A549 (cell line): ENCODE results near the gene OR4K14. TPM values are rescaled to one million over a fixed set of nuclear protein-coding genes. Genes with fewer than 3 reads are reported as not detected.

Experiments
- ATAC-seq, 2 experiments: fragments of 200-7000 bp in 1 of 2; fragments of >200 bp in 1 of 2; cut with Nextera tagmentation in 1 of 2; cut with Tn5 transposase in 1 of 2; 3 replicates each; pipeline versions ENCODE4 v1.8.0 to v1.9.1; 2018 to 2020; ENCODE audit warnings: mild to moderate bottlenecking in 1 of 2, moderate library complexity in 1 of 2
- CTCF ChIA-PET: fragments of 300-600 bp; sonication (Branson Sonifier 250); formaldehyde crosslinking; extraction: SDS; loops from one replicate; lab custom pipeline; 2021; ENCODE audit warnings: antibody characterized with exemption, inconsistent platforms; lab: Yijun Ruan, JAX
- POLR2A ChIA-PET: fragments of 350-600 bp; formaldehyde crosslinking; extraction: SDS; loops from one replicate; lab custom pipeline; 2021; ENCODE audit warnings: antibody characterized with exemption, inconsistent platforms; lab: Yijun Ruan, JAX
- DNase-seq, 2 experiments: peaks; one replicate each; pipeline versions ENCODE4 v3.0.0 to v3.0.0-alpha.2; 2011 to 2016; ENCODE audit warnings: low read depth in 1 of 2, low spot score in 1 of 2
- FAIRE-seq: peaks from 2 replicates; lab custom pipeline; 2011; peaks lifted over from hg19 to GRCh38; lab: Jason Lieb, UNC
- H3K27ac ChIP-seq, 2 experiments: fragments of >200 bp; sonication (Bioruptor Twin); formaldehyde crosslinking; 3 replicates each; pipeline ENCODE4 v1.5.1; 2016 to 2017
- H3K4me1 ChIP-seq: fragments of >200 bp; sonication (Bioruptor Twin); formaldehyde crosslinking; 3 replicates; pipeline ENCODE4 v1.6.1; 2016
- H3K4me2 ChIP-seq: fragments of >200 bp; sonication (Bioruptor Twin); formaldehyde crosslinking; 3 replicates; pipeline ENCODE4 v1.6.1; 2016
- H3K4me3 ChIP-seq: fragments of >200 bp; sonication (Bioruptor Twin); formaldehyde crosslinking; 3 replicates; pipeline ENCODE4 v1.5.1; 2016
- H3K9me3 ChIP-seq: fragments of >200 bp; sonication (Bioruptor Twin); formaldehyde crosslinking; 3 replicates; pipeline ENCODE4 v1.6.1; 2016
- CBX8 ChIP-seq: fragments of 200-600 bp; sonication (generic); IDR thresholded peaks from 2 replicates; pipeline ENCODE4 v1.6.1; 2016
- CHD2 ChIP-seq: fragments of 150-350 bp; IDR thresholded peaks from 2 replicates; pipeline ENCODE4 v1.6.1; 2014; ENCODE audit warnings: low read length; ENCODE audit not compliant: partially characterized antibody
- EP300 ChIP-seq, 2 experiments: fragments of >200 bp; sonication (Bioruptor Twin); formaldehyde crosslinking; IDR thresholded peaks; 2 replicates in 1 of 2; 3 replicates in 1 of 2; pipeline ENCODE4 v1.6.1; 2016 to 2017
- ESRRA ChIP-seq: fragments of 150-350 bp; IDR thresholded peaks from 2 replicates; pipeline ENCODE4 v1.6.1; 2014; ENCODE audit warnings: mild to moderate bottlenecking, low read length, borderline replicate concordance
- FOSL2 ChIP-seq, 2 experiments: fragments of 450-650 bp in 1 of 2; fragments of >200 bp in 1 of 2; sonication (Bioruptor Twin) in 1 of 2; formaldehyde crosslinking; IDR thresholded peaks; 2 replicates each; pipeline versions ENCODE4 v1.5.0 to v1.6.1; 2016 to 2020; ENCODE audit warnings: mild to moderate bottlenecking in 1 of 2, moderate library complexity in 1 of 2
- FOXS1 ChIP-seq: fragments of 250-450 bp; sonication (Bioruptor Pico); IDR thresholded peaks from 2 replicates; pipeline ENCODE4 v1.5.0; 2020; ENCODE audit warnings: mild to moderate bottlenecking, moderate library complexity
- GATA3 ChIP-seq: IDR thresholded peaks from 2 replicates; pipeline ENCODE4 v1.6.1; 2012; ENCODE audit warnings: borderline replicate concordance
- HEYL ChIP-seq: fragments of 250-450 bp; sonication (Bioruptor Pico); IDR thresholded peaks from 2 replicates; pipeline ENCODE4 v1.8.0; 2021; ENCODE audit warnings: mild to moderate bottlenecking, moderate library complexity
- HOXB13 ChIP-seq: fragments of 250-450 bp; sonication (Bioruptor Pico); IDR thresholded peaks from 2 replicates; pipeline ENCODE4 v1.5.0; 2020; ENCODE audit warnings: low read depth, mild to moderate bottlenecking, moderate library complexity
- HOXB5 ChIP-seq: fragments of 250-450 bp; sonication (Bioruptor Pico); IDR thresholded peaks from 2 replicates; pipeline ENCODE4 v1.5.0; 2020; ENCODE audit warnings: mild to moderate bottlenecking, moderate library complexity
- JUN ChIP-seq, 2 experiments: fragments of >200 bp; sonication (Bioruptor Twin); formaldehyde crosslinking; IDR thresholded peaks; 2 replicates in 1 of 2; 3 replicates in 1 of 2; pipeline ENCODE4 v1.6.1; 2016 to 2017
- KDM1A ChIP-seq: fragments of 200-600 bp; sonication (generic); IDR thresholded peaks from 2 replicates; pipeline ENCODE4 v1.6.1; 2016; ENCODE audit warnings: low read depth, mild to moderate bottlenecking
- KDM5A ChIP-seq: fragments of 200-600 bp; sonication (generic); IDR thresholded peaks from 2 replicates; pipeline ENCODE4 v1.6.1; 2016; ENCODE audit warnings: antibody characterized with exemption, mild to moderate bottlenecking
- MAFK ChIP-seq: fragments of 450-650 bp; IDR thresholded peaks from 2 replicates; pipeline ENCODE4 v1.6.1; 2014; ENCODE audit not compliant: partially characterized antibody
- MYC ChIP-seq: IDR thresholded peaks from 2 replicates; pipeline ENCODE4 v1.6.1; 2012; ENCODE audit warnings: mild to moderate bottlenecking, inconsistent platforms, low read length, improper control_type of control experiment, borderline replicate concordance
- NR3C1 ChIP-seq: fragments of >200 bp; sonication (Bioruptor Twin); formaldehyde crosslinking; IDR thresholded peaks from 3 replicates; pipeline ENCODE4 v1.6.1; 2017
- RARB ChIP-seq: fragments of 250-450 bp; sonication (Bioruptor Pico); IDR thresholded peaks from 2 replicates; pipeline ENCODE4 v1.8.0; 2021; ENCODE audit warnings: mild to moderate bottlenecking, moderate library complexity
- RNF2 ChIP-seq: fragments of 200-600 bp; sonication (generic); IDR thresholded peaks from 2 replicates; pipeline ENCODE4 v1.6.1; 2016; ENCODE audit warnings: low read depth, mild to moderate bottlenecking, antibody characterized with exemption, moderate library complexity, borderline replicate concordance
- SMC3 ChIP-seq: fragments of >200 bp; sonication (Bioruptor Twin); formaldehyde crosslinking; IDR thresholded peaks from 3 replicates; pipeline ENCODE4 v1.6.1; 2018; ENCODE audit warnings: inconsistent platforms
- ZFP36 ChIP-seq: fragments of 450-650 bp; IDR thresholded peaks from 2 replicates; pipeline ENCODE4 v1.6.1; 2014; ENCODE audit warnings: borderline replicate concordance; ENCODE audit not compliant: partially characterized antibody
- WGBS: methylation state at CpG from one replicate; pipeline ENCODE4 v1.1.6; 2017; ENCODE audit errors: missing lambda C conversion rate; 5-methylcytosine and 5-hydroxymethylcytosine counted together
- polyA plus RNA-seq, 4 experiments: library from polyadenylated mRNA; depleted of rRNA in 3 of 4; stranded (reverse); fragments of >200 nt; fragmentation: RNase III in 1 of 4; extraction: RNeasy Plus Mini Kit Qiagen cat#74134 plus additional on column Dnase treatment in 1 of 4; gene quantifications; 2 replicates in 3 of 4; 3 replicates in 1 of 4; pipeline ENCODE4 v1.2.3, GENCODE V29; 2011 to 2017
- TF ChIP-seq, protein P1 (sequence below): fragments of 250-450 bp; sonication (Bioruptor Pico); IDR thresholded peaks from 2 replicates; pipeline ENCODE4 v1.5.0; 2020; ENCODE audit warnings: low read depth, mild to moderate bottlenecking, moderate library complexity
- TF ChIP-seq, protein P2 (sequence below): fragments of 200-600 bp; sonication (generic); IDR thresholded peaks from 2 replicates; pipeline ENCODE4 v1.6.1; 2016; ENCODE audit warnings: antibody characterized with exemption, mild to moderate bottlenecking, moderate library complexity
- TF ChIP-seq, protein P3 (sequence below): IDR thresholded peaks from 2 replicates; pipeline ENCODE4 v1.6.1; 2012

Gene OR4K14
- polyA plus RNA-seq, 2 of the 4 experiments (the other 2 are of a cell fraction): not detected

DNA sequence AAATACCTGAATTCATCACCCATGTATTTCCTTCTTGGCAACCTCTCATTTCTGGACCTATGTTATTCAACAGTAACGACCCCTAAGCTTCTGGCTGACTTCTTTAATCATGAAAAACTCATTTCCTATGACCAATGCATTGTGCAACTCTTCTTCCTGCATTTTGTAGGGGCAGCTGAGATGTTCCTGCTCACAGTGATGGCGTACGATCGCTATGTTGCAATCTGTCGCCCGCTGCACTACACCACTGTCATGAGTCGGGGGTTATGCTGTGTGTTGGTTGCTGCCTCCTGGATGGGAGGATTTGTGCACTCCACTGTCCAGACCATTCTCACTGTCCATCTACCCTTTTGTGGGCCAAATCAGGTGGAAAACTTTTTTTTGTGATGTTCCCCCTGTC, 16.8 kb downstream of the OR4K14 start:
- DNase-seq: no peak
- Histone ChIP-seq H3K27ac (no peak overlapping the region), H3K4me3 (no peak overlapping the region), H3K9me3 (no peaks in the 10 kb centered on the region), H3K4me2 (no peak overlapping the region), H3K4me1 (no peaks in the 10 kb centered on the region)
- ChIA-PET POLR2A (no interaction called here), CTCF (no interaction called here)
- no peak for TF ChIP-seq JUN (IDR thresholded peaks at IDR 0.05)
- no peak for TF ChIP-seq KDM5A
- TF ChIP-seq HOXB5: no peak
- no peak for TF ChIP-seq GATA3
- TF ChIP-seq RNF2: no peak
- no peak for TF ChIP-seq EP300 (IDR thresholded peaks at IDR 0.05)
- TF ChIP-seq, protein P1, sequence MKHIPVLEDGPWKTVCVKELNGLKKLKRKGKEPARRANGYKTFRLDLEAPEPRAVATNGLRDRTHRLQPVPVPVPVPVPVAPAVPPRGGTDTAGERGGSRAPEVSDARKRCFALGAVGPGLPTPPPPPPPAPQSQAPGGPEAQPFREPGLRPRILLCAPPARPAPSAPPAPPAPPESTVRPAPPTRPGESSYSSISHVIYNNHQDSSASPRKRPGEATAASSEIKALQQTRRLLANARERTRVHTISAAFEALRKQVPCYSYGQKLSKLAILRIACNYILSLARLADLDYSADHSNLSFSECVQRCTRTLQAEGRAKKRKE (CRISPR knock-in tag): no peak
- no peak for TF ChIP-seq SMC3
- TF ChIP-seq, protein P2, sequence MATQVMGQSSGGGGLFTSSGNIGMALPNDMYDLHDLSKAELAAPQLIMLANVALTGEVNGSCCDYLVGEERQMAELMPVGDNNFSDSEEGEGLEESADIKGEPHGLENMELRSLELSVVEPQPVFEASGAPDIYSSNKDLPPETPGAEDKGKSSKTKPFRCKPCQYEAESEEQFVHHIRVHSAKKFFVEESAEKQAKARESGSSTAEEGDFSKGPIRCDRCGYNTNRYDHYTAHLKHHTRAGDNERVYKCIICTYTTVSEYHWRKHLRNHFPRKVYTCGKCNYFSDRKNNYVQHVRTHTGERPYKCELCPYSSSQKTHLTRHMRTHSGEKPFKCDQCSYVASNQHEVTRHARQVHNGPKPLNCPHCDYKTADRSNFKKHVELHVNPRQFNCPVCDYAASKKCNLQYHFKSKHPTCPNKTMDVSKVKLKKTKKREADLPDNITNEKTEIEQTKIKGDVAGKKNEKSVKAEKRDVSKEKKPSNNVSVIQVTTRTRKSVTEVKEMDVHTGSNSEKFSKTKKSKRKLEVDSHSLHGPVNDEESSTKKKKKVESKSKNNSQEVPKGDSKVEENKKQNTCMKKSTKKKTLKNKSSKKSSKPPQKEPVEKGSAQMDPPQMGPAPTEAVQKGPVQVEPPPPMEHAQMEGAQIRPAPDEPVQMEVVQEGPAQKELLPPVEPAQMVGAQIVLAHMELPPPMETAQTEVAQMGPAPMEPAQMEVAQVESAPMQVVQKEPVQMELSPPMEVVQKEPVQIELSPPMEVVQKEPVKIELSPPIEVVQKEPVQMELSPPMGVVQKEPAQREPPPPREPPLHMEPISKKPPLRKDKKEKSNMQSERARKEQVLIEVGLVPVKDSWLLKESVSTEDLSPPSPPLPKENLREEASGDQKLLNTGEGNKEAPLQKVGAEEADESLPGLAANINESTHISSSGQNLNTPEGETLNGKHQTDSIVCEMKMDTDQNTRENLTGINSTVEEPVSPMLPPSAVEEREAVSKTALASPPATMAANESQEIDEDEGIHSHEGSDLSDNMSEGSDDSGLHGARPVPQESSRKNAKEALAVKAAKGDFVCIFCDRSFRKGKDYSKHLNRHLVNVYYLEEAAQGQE: no peak
- TF ChIP-seq MYC: no peak
- TF ChIP-seq KDM1A: no peak
- no peak for TF ChIP-seq FOSL2 (IDR thresholded peaks at IDR 0.05)
- no peak for TF ChIP-seq FOSL2 (CRISPR knock-in tag; IDR thresholded peaks at IDR 0.05)
- no peak for TF ChIP-seq MAFK
- no peak for TF ChIP-seq FOXS1 (CRISPR knock-in tag)
- ATAC-seq: no peak
- 42% methylated on average over 7 of the region's 7 CpGs for WGBS
- FAIRE-seq: no peak

DNA sequence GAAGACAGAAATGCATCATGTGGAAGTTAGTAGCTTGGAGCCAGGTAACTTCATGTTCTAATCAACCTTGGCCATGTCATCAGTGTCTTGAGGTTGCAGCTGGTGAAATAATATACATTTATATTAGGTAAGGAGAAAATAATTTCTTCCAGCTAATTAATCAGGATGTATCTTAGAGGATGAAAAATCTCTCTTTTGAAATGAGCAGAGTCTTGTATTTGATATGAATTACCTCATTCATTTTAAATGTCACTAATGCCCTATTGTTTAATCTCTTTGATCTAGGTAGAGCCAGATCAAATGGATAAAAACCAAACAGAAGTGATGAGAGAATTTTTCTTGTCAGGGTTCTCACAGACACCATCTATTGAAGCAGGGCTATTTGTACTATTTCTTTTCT, 17.2 kb downstream of the OR4K14 start, which contains the start of gene OR4Q2:
OR4Q2 (plus strand) TSS at position 301 of the 400 bp plus-strand sequence.
- H3K4me3 ChIP-seq: no peak within 1 kb of the TSS
- TF ChIP-seq FOSL2 (IDR thresholded peaks at IDR 0.05) (no peak), FOSL2 (CRISPR knock-in tag; IDR thresholded peaks at IDR 0.05) (no peak), FOXS1 (CRISPR knock-in tag) (no peak), ESRRA (no peak), CHD2 (no peak), RARB (no peak), KDM1A (no peak), HOXB13 (no peak), ZFP36 (no peak), EP300 (IDR thresholded peaks at IDR 0.05) (no peak), HEYL (CRISPR knock-in tag) (no peak), NR3C1 (no peak), CBX8 (no peak)
- TF ChIP-seq, protein P3, sequence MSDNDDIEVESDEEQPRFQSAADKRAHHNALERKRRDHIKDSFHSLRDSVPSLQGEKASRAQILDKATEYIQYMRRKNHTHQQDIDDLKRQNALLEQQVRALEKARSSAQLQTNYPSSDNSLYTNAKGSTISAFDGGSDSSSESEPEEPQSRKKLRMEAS: no peak
- H3K4me2 ChIP-seq: no peak within 1 kb of the TSS
- ATAC-seq: no peak
- H3K4me1 ChIP-seq: no peaks in the 10 kb centered on the region
- no peak within 1 kb of the TSS for H3K27ac ChIP-seq
- no peak for DNase-seq
- POLR2A ChIA-PET: no interaction called here
- CTCF ChIA-PET: no interaction called here
- H3K9me3 ChIP-seq: no peaks in the 10 kb centered on the region
- FAIRE-seq: no peak
